K562 (cell line): Measurements from ENCODE around the gene PDE1A. TPM values are rescaled to one million over a fixed set of nuclear protein-coding genes. Genes with fewer than 3 reads are reported as not detected.

Source experiments
- ATAC-seq: fragments of 200-7000 bp; cut with Tn5 transposase; 3 replicates; pipeline ENCODE4 v1.9.1; 2020; ENCODE audit warnings: moderate library complexity
- BruUV-seq: library from RNA; stranded (reverse); fragments of 400-500 nt; replicated peaks from 2 replicates; lab custom pipeline; 2021; lab: Mats Ljungman, UMichigan
- CTCF ChIA-PET: fragments of 300-600 bp; formaldehyde crosslinking; extraction: SDS; loops from one replicate; lab custom pipeline; 2021; ENCODE audit warnings: low intra/inter-chr PET ratio; lab: Yijun Ruan, JAX
- POLR2A ChIA-PET: fragments of 300-600, 350-650 bp; sonication (Branson Sonifier 250); formaldehyde crosslinking; extraction: SDS; loops from one replicate; lab custom pipeline; 2021; ENCODE audit warnings: antibody characterized with exemption, inconsistent platforms; lab: Yijun Ruan, JAX
- DNase-seq, 4 experiments: peaks; one replicate each; pipeline versions ENCODE4 v3.0.0 to v3.0.0-alpha.2; 2011 to 2018; ENCODE audit warnings: low spot score in 3 of 4, mixed read lengths in 3 of 4; ENCODE audit errors: extremely low read depth in 1 of 4
- FAIRE-seq: peaks from 2 replicates; lab custom pipeline; 2011; peaks lifted over from hg19 to GRCh38; lab: Jason Lieb, UNC
- H2AFZ ChIP-seq: 2 replicates; pipeline ENCODE4 v1.6.0; 2011; ENCODE audit warnings: low read depth, low read length, control low read depth, inconsistent platforms
- H3K27ac ChIP-seq: fragments of 200-600 bp; 3 replicates; pipeline ENCODE4 v1.8.0; 2011; ENCODE audit warnings: low read depth, mild to moderate bottlenecking, control low read depth, inconsistent platforms, low read length, moderate library complexity, mixed read lengths; ENCODE audit errors: extremely low read depth
- H3K27me3 ChIP-seq, 2 experiments: fragments of 300-600 bp in 1 of 2; 2 replicates in 1 of 2; 3 replicates in 1 of 2; pipeline versions ENCODE4 v1.6.0 to v1.8.0; 2011; ENCODE audit warnings: inconsistent platforms in 2 of 2, low read length in 2 of 2, mild to moderate bottlenecking in 1 of 2, mixed read lengths in 1 of 2, moderate library complexity in 1 of 2; ENCODE audit not compliant: control insufficient read depth in 2 of 2, insufficient read depth in 2 of 2
- H3K36me3 ChIP-seq: fragments of 300-600 bp; 3 replicates; pipeline ENCODE4 v1.8.0; 2011; ENCODE audit warnings: mild to moderate bottlenecking, low read length, inconsistent platforms; ENCODE audit not compliant: control insufficient read depth, insufficient read depth
- H3K4me1 ChIP-seq, 2 experiments: fragments of 200-600 bp in 1 of 2; replicated peaks in 1 of 2; 2 replicates in 1 of 2; 3 replicates in 1 of 2; pipeline versions ENCODE4 v1.5.1 to v1.8.0; 2011; ENCODE audit warnings: inconsistent platforms in 2 of 2, low read length in 2 of 2, mild to moderate bottlenecking in 1 of 2, mixed read lengths in 1 of 2, moderate library complexity in 1 of 2; ENCODE audit not compliant: control insufficient read depth in 2 of 2, insufficient read depth in 2 of 2
- H3K4me2 ChIP-seq: 2 replicates; pipeline ENCODE4 v1.6.1; 2011; ENCODE audit warnings: low read length, control low read depth, inconsistent platforms, mixed read lengths; ENCODE audit not compliant: insufficient read depth
- H3K4me3 ChIP-seq: fragments of 200-600 bp; sonication (generic), shearing (Covaris generic); 2 replicates; pipeline ENCODE4 v1.5.1; 2016; ENCODE audit warnings: control low read depth, inconsistent platforms
- H3K79me2 ChIP-seq: fragments of 200-600 bp; 3 replicates; pipeline ENCODE4 v1.8.0; 2011; ENCODE audit warnings: low read length, inconsistent platforms; ENCODE audit not compliant: control insufficient read depth, insufficient read depth
- H3K9ac ChIP-seq, 2 experiments: 2 replicates each; pipeline versions ENCODE4 v1.6.0 to v1.6.1; 2011; ENCODE audit warnings: low read depth in 2 of 2, low read length in 2 of 2, control low read depth in 1 of 2, inconsistent platforms in 1 of 2, mild to moderate bottlenecking in 1 of 2, mixed read lengths in 1 of 2; ENCODE audit not compliant: insufficient read depth in 1 of 2
- H3K9me1 ChIP-seq: one replicate; pipeline ENCODE4 v1.6.0; 2011; ENCODE audit warnings: inconsistent platforms, mild to moderate bottlenecking, low read length, moderate library complexity; ENCODE audit not compliant: control insufficient read depth, insufficient read depth
- H3K9me3 ChIP-seq: replicated peaks from 2 replicates; pipeline ENCODE4 v1.5.1; 2011; ENCODE audit warnings: low read depth, low read length, inconsistent platforms; ENCODE audit not compliant: control insufficient read depth, insufficient read depth
- H4K20me1 ChIP-seq: replicated peaks from 2 replicates; pipeline ENCODE4 v1.6.1; 2011; ENCODE audit warnings: low read length, inconsistent platforms, mixed read lengths; ENCODE audit not compliant: control insufficient read depth, insufficient read depth
- CSDE1 ChIP-seq, 2 experiments: fragments of 450-650 bp; IDR thresholded peaks; 2 replicates each; pipeline ENCODE4 v1.6.1; 2016; ENCODE audit warnings: mild to moderate bottlenecking in 1 of 2
- GABPB1 ChIP-seq: sonication (generic); formaldehyde crosslinking; IDR thresholded peaks from 2 replicates; pipeline ENCODE4 v1.8.0; 2022; ENCODE audit warnings: mild to moderate bottlenecking, missing genetic modification reagents
- JUNB ChIP-seq: fragments of 450-650 bp; formaldehyde crosslinking; conservative IDR thresholded peaks from 2 replicates; pipeline ENCODE4 v1.4.0; 2020; ENCODE audit warnings: mild to moderate bottlenecking
- JUND ChIP-seq, 2 experiments: IDR thresholded peaks; 2 replicates in 1 of 2; 3 replicates in 1 of 2; pipeline ENCODE4 v1.6.1; 2011; ENCODE audit warnings: borderline replicate concordance in 2 of 2, low read depth in 2 of 2, low read length in 2 of 2, improper control_type of control experiment in 1 of 2, missing biosample characterization in 1 of 2, missing genetic modification characterization in 1 of 2, missing genetic modification reagents in 1 of 2
- KAT2B ChIP-seq: IDR thresholded peaks from one replicate; pipeline ENCODE4 v1.6.1; 2012; ENCODE audit warnings: low read depth, mild to moderate bottlenecking, control low read depth, inconsistent platforms, low read length, moderate library complexity
- KLF6 ChIP-seq: fragments of 250-450 bp; sonication (Bioruptor Pico); IDR thresholded peaks from 2 replicates; pipeline ENCODE4 v1.4.0; 2020; ENCODE audit warnings: mild to moderate bottlenecking, moderate library complexity, borderline replicate concordance
- RCOR1 ChIP-seq, 2 experiments: IDR thresholded peaks; 2 replicates each; pipeline ENCODE4 v1.6.1; 2012; ENCODE audit warnings: low read depth in 2 of 2, low read length in 2 of 2, borderline replicate concordance in 1 of 2, improper control_type of control experiment in 1 of 2
- SRF ChIP-seq, 2 experiments: fragments of 250-450, 450-650 bp in 1 of 2; sonication (Bioruptor Pico) in 1 of 2; sonication (generic) in 1 of 2; formaldehyde crosslinking; IDR thresholded peaks; 2 replicates each; pipeline versions ENCODE4 v1.5.0 to v1.5.1; 2020 to 2022; ENCODE audit warnings: mild to moderate bottlenecking in 1 of 2, missing genetic modification reagents in 1 of 2
- TBL1XR1 ChIP-seq, 2 experiments: IDR thresholded peaks; 2 replicates each; pipeline ENCODE4 v1.6.1; 2012; ENCODE audit warnings: improper control_type of control experiment in 2 of 2, low read length in 2 of 2, mild to moderate bottlenecking in 1 of 2
- ZNF212 ChIP-seq: fragments of 450-650 bp; formaldehyde crosslinking; IDR thresholded peaks from 2 replicates; pipeline ENCODE4 v1.4.0; 2020; ENCODE audit warnings: mild to moderate bottlenecking
- ZNF398 ChIP-seq: fragments of 250-450 bp; sonication (Bioruptor Pico); IDR thresholded peaks from 2 replicates; pipeline ENCODE4 v1.8.0; 2021; ENCODE audit warnings: moderate library complexity, mild to moderate bottlenecking, inconsistent platforms
- WGBS: fragments of 100-300 bp; shearing (Covaris generic); methylation state at CpG from one replicate; pipeline ENCODE4 v1.1.6; 2016; ENCODE audit warnings: low coverage, mixed read lengths; ENCODE audit not compliant: insufficient coverage; ENCODE audit errors: missing lambda C conversion rate; 5-methylcytosine and 5-hydroxymethylcytosine counted together
- in situ Hi-C: fragments of 300-500 bp; cut with MboI; formaldehyde crosslinking; loops from 4 replicates; pipeline ENCODE4 v1.15.0; 2018; ENCODE audit warnings: inconsistent platforms, mixed read lengths
- intact Hi-C: fragments of 100-400 bp; cut with micrococcal nuclease; formaldehyde crosslinking; loops from 2 replicates; pipeline ENCODE4 v1.14.2; 2022
- polyA plus RNA-seq, 8 experiments: library from polyadenylated mRNA; depleted of rRNA in 4 of 8; stranded (reverse) in 5 of 8; unstranded in 3 of 8; fragments of >200 nt; fragmentation: Nextera tagmentation in 2 of 8; fragmentation: Illumina TruSeq in 1 of 8; extraction: Ambion mirVana in 2 of 8; extraction: Trizol in 1 of 8; gene quantifications; 2 replicates each; pipeline versions ENCODE4 v1.2.1 to v1.2.3, GENCODE V29; 2011 to 2014; ENCODE audit warnings: inconsistent platforms in 1 of 8, missing spikeins in 1 of 8
- total RNA-seq, 7 experiments: library from RNA; depleted of rRNA in 6 of 7; stranded (reverse); fragments of >200 nt in 6 of 7; fragmentation: Illumina TruSeq in 2 of 7; extraction: Trizol in 2 of 7; gene quantifications; 2 replicates each; pipeline versions ENCODE4 v1.2.1 to v1.2.3, GENCODE V29; 2011 to 2021; ENCODE audit warnings: low replicate concordance in 1 of 7
- TF ChIP-seq, protein P1 (sequence below): fragments of 200-800 bp; sonication (Bioruptor generic); IDR thresholded peaks from 2 replicates; pipeline ENCODE4 v1.6.1; 2017; ENCODE audit warnings: missing genetic modification characterization, missing compliant biosample characterization

Gene PDE1A
- total and polyA plus RNA-seq, 9 of the 15 experiments (the other 6 are each of a cell fraction or from before 2014, with no cell fraction given): 0.14 to 0.91 (median 0.32) TPM

- no peaks in the 10 kb centered on the region; the same call in 1 of the 2 replicates for H3K9me3 ChIP-seq
- no peaks in the 10 kb centered on the region for H3K9me1 ChIP-seq
- H3K79me2 ChIP-seq: no peaks in the 10 kb centered on the region
- H3K36me3 ChIP-seq: no peaks in the 10 kb centered on the region
- H3K9ac ChIP-seq: no peak overlapping the region
- no peak for DNase-seq
- in situ Hi-C loops (no loop called here), intact Hi-C loops (no loop called here)
- H2AFZ ChIP-seq: no peak overlapping the region
- ChIA-PET POLR2A (no interaction called here), CTCF (no interaction called here)
- TF ChIP-seq JUNB (CRISPR knock-in tag) (no peak), ZNF212 (no peak), RCOR1 (IDR thresholded peaks at IDR 0.05; ENCODE audit: borderline replicate concordance in 1 of 2, low read depth in 2 of 2, low read length in 2 of 2) (no peak), GABPB1 (no peak), ZNF398 (CRISPR knock-in tag) (no peak), JUND (IDR thresholded peaks at IDR 0.05; ENCODE audit: borderline replicate concordance, low read depth, low read length) (no peak), JUND (tag; IDR thresholded peaks at IDR 0.05; ENCODE audit: borderline replicate concordance, low read depth, low read length) (no peak), KAT2B (no peak), CSDE1 (IDR thresholded peaks at IDR 0.05) (no peak), KLF6 (CRISPR knock-in tag) (no peak), SRF (CRISPR knock-in tag; IDR thresholded peaks at IDR 0.05) (no peak), TBL1XR1 (IDR thresholded peaks at IDR 0.05; ENCODE audit: low read length in 2 of 2) (no peak)
- TF ChIP-seq, protein P1, sequence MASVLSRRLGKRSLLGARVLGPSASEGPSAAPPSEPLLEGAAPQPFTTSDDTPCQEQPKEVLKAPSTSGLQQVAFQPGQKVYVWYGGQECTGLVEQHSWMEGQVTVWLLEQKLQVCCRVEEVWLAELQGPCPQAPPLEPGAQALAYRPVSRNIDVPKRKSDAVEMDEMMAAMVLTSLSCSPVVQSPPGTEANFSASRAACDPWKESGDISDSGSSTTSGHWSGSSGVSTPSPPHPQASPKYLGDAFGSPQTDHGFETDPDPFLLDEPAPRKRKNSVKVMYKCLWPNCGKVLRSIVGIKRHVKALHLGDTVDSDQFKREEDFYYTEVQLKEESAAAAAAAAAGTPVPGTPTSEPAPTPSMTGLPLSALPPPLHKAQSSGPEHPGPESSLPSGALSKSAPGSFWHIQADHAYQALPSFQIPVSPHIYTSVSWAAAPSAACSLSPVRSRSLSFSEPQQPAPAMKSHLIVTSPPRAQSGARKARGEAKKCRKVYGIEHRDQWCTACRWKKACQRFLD (CRISPR knock-in tag): no peak
- 0% methylated on average over 2 of the region's 2 CpGs for WGBS
- no peak overlapping the region for H3K4me2 ChIP-seq
- no peaks in the 10 kb centered on the region for H3K27me3 ChIP-seq
- ATAC-seq: no peak
- no peak for FAIRE-seq
- no peaks in the 10 kb centered on the region for H3K4me1 ChIP-seq
- no peak overlapping the region for H3K27ac ChIP-seq
- H3K4me3 ChIP-seq: no peak overlapping the region
- no TSS peak for BruUV-seq
- H4K20me1 ChIP-seq: no peaks in the 10 kb centered on the region
Observed at GRCh38 chr2:182372661-182373060, 54.2 kb downstream of the PDE1A start.
